IPS-NIHi11 (cell line): ENCODE data around the gene LACTB.
A peak's percentile ranks its signal among the peaks of the same experiment; 100 is the strongest.

Experiments
- DNase-seq: peaks from one replicate; pipeline ENCODE4 v3.0.0; 2012; ENCODE audit warnings: mixed read lengths, low spot score

LACTB gene, protein sequence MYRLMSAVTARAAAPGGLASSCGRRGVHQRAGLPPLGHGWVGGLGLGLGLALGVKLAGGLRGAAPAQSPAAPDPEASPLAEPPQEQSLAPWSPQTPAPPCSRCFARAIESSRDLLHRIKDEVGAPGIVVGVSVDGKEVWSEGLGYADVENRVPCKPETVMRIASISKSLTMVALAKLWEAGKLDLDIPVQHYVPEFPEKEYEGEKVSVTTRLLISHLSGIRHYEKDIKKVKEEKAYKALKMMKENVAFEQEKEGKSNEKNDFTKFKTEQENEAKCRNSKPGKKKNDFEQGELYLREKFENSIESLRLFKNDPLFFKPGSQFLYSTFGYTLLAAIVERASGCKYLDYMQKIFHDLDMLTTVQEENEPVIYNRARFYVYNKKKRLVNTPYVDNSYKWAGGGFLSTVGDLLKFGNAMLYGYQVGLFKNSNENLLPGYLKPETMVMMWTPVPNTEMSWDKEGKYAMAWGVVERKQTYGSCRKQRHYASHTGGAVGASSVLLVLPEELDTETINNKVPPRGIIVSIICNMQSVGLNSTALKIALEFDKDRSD

DNA sequence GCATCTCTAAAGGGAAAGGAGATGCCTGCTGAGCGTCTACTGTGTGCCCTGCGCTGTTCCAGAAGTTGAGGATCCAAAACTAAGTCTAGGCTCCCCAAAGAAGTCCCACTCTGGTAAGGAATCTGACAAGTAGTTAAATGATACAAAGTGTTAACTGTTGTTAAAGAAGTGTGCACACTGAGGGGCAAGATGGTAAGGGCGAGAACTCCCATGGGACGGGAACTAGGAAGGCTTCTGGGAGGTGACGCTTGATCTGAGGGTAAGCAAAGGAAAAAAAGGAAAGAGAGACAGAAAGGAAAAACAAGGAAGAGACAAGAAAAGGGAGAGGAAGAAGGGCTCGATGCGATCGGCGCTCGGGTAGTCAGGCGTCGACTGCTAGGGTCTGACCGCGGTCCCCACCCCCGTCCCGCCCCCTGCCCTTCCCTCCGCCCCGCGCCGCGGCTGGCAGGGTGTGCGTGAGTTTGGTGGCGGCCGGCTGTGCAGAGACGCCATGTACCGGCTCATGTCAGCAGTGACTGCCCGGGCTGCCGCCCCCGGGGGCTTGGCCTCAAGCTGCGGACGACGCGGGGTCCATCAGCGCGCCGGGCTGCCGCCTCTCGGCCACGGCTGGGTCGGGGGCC lies at the start of gene LACTB:
Gene LACTB (plus strand): TSS at position 480 of the 620 bp plus-strand sequence. CDS start 11 bp downstream, at position 491.
- DNase-seq, result peak; percentile 90

GRCh38 chr15:63072023-63072650 lies 49.5 kb upstream of the LACTB start:
- no peak for DNase-seq

DNA sequence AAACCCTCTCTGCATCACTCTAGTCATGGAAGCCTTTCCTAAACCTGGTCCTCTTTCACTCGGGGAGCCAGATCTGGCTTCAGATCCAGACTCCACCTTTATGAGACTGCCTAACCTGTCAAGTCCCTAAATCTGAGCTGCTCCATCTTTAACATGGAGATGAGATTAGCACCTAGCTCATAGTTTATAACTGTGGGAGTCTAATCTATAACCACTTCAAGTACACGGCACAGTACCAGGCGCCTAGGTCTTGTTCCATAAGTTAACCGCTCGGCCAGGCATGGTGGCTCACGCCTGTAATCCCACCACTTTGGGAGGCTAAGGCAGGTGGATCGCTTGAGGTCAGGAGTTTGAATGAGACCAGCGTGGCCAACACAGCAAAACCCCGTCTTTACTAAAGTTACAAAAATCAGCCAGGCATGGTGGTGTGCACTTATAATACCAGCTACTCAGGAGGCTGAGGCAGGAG lies 48.8 kb upstream of the LACTB start:
- no peak for DNase-seq

GRCh38 chr15:63073497-63074172 lies 48.0 kb upstream of the LACTB start:
- DNase-seq, result no peak

- no peak for DNase-seq
Observed at GRCh38 chr15:63075015-63075983, 46.4 kb upstream of the LACTB start.

DNA sequence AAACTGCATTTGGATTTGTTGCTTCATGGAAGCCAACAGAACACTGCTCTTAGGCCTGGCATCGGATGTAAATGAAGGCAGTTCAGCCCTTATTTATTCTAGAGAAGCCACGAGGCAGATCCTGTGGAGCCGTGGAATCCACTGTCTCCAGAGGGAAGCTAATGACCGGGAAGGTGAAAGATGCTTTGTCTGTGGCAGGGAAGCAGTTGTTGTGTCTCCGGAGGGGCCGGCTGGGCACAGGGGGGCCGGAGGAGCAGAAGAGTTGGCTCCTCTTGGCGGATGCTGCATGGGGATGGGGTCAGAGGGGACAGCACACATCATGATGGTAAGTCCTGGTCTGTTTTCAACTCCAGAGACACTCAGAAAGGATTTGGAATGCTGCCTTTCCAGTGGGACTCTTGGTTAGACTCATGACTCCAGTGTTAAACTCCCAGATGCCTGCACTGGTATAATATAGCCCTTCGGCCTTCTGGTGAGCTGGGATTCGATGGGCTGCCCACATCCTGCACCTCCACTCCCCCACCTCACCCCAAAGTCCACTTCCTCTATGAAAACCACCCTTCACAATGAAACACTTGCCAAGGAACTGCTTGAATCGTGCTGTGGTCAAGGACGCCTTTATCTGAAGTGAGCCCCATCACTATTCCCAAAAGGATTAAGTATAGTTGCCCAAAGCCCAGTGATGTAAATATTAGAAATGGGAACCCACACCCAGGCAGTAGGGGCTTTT lies 45.5 kb upstream of the LACTB start:
- DNase-seq, result no peak

DNA sequence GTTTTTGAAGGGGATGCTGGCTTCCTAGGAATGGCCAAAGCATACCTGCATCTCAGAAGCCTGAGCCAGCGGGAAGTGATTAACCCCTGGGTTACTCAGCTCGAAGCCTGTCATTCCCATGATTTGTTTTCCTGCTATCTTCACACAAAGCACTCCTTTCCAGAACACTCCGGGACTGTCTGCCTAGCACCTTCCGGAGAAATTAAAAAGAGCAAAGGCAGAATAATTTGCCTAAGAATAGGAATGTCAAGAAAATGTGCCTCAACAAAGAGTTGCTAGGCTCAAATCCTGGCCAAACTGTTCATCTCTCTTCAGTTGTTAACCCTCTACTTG lies 45.0 kb upstream of the LACTB start:
- peak; percentile 34 for DNase-seq

DNA sequence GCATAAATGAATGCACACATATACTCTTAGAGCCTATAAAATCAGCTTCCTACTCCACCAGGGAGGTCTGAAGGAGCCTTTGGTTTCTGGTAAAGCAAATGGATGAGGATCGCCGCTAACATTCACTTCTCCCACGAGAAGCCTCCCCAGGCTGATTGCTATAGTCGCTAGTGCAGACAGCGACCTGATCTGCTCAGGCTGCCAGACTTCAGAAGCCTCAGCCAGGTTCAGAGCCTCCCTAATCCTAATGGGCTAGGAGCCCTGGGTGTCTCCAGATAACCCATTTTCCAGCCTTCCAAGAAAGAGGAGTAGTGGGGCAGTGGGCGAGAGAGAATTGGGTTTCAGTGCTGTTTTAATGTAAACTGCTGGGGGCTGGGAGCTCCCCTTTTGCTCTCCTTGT lies 43.7 kb upstream of the LACTB start:
- no peak for DNase-seq

- no peak for DNase-seq
Observed at GRCh38 chr15:63079947-63080626, 41.6 kb upstream of the LACTB start.

DNA sequence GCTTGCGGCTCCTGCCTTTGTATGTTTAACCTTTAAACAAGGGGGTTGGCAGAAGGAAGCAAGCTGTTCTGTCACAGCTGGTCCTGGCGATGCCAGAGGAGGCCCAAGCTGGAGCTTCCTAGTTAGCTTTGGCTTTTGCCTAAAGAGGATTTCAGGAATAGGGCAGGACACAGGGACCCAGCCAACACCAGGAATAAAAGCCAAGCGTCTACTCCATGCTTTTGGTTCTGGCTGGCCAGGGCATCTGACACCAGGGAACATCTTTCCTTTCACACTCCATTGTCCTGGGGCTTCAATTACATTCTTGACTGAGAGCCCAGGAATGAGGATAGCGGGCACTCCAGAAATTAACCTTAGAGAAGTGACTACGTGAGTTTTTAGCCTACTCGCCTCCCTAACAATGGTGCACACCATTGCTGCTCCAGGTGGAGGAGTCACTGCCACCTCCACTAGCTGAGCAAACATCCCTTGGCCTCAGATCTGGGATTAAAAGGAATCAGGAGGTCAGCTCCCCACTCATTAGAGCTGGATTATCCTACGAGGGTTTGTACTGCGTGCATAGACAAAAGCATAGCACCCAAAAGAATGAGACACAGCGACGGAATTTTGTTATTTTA lies 40.9 kb upstream of the LACTB start:
- DNase-seq, result no peak

DNA sequence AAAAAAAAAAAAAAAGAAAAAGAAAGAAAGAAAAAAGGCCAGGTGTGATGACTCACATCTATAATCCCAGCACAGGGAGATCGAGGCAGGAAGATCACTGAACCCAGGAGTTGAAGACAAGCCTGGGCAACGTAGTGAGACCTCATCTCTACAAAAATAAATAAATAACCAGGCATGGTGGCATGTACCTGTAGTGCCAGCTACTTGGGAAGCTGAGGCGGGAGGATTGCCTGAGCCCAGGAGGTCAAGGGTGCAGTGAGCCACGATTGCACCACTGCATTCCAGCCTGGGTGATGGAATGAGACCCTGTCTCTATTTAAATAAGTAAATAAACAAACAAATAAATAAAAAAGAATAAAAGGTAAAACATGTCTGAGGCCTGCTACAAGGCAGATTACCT lies 39.3 kb upstream of the LACTB start:
- no peak for DNase-seq

DNA sequence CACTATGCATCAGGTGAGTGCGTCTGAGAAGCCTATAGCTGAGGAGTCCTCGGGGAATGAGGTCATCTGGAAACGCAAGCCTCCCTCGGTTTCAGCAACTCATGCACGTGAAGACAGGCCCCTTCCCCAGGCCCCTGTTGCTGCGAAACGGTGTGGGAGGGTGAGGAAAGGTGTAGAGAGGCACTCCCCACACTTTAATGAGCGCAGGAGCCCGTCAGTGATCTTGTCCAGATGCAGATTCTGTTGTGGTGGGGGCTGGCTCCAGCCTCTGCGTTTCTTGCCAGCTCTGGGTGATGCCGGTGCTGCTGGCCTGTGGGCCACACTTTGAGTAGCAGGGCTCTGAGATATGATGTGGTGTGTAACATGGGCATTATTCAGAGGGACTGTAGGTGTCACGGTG lies 38.6 kb upstream of the LACTB start:
- DNase-seq, result no peak

DNA sequence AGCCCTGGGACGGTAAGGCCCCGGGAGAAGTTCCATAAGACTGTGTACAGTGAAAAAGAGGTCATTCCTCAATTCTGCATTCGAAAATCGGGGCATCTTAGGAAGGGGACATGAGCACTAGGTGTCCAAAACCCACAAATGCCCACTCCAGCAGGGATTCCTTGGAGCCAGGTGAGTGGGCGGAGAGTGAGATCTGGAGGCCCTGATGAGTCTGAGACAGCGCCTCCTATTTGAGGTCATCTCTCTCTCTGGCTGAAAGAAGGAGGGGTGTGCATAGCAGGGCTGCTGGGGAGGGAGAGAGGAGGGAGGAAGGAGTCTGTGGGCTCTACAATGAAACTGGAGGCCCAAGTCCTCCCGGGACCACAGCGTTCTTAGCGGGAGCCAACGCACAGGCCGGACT lies 38.1 kb upstream of the LACTB start:
- DNase-seq, result peak; percentile 29

DNA sequence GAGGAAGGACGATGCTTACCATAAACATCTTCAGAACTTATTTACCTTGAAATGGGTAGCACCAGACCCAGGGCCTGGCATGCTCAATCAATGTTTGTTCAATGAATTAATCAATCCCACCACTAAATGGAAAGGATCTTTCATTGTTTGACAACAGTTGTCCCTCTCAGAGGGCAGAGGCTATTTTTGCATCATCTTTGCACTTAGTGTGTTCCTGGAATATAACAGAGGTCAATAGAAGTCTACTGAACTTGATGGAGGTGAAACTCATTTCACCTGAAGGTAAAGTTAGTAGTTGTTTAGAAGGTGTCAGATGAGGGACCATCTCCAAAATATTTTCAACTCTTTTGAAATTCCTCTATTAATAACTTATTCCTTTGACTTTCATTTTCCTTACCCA lies 36.9 kb upstream of the LACTB start:
- DNase-seq, result no peak

DNA sequence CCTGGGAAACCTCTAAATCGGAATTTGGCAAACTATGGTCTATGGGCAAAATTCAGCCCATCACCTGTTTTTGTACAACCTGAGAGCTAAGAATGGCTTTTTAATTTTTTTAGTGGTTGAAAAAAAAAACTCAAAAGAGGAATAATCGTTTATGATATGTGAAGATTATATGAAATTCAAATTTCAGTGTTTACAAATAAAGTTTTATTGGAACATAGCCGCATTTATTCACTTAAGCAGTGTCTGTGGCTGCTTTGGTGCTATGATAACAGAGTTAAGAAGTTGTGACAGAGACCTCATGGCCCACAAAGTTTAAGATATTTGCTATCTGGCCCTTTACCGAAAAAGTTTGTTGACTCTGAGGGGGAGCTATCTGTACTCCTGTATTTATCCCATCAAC lies 36.4 kb upstream of the LACTB start:
- DNase-seq, result no peak

DNA sequence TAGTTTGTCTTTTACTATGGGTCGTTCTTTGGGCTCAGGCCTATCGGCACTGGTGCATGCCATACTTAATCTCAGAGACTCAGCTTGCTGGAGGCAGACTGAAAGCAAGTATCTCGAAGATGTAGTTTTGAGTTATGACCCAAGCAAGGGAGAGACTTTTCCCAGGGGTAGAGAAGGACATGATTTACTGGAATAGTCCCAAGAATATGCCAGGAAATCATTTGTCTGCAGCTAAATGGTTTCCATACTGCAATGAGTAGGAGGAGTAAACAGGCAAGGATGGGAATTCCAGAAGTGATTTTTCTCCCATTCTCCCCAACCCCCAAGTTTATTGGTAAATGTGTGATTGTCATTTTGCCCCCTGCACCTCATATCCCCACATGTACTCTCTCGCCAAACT lies 35.4 kb upstream of the LACTB start:
- DNase-seq, result no peak

DNA sequence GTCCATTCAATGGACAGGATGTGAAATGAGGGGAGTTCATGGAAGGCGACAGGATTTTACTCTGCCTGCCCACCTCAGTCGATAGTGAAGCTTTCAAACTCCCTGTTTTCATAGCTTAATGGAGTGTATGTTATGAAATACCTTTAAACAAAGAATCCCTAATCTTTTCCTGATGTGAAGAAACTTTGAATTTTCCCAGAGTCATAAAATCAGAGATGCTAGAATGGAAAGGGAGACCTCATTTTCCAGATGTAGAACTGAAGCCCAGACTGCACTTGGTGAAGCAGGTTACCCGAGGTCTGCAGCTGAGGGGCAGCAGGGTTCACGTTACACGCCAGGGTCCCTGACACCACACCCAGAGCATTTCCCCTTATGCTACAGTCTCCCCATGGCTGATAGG lies 34.7 kb upstream of the LACTB start:
- no peak for DNase-seq

GRCh38 chr15:63088533-63089245 lies 33.0 kb upstream of the LACTB start:
- no peak for DNase-seq
